Fibroblast of lung (primary cell): ENCODE results near the gene THBS4.

Source experiments
- CTCF ChIP-seq, 2 donors: IDR thresholded peaks in 1 of 2; conservative IDR thresholded peaks in 1 of 2; 1 replicate in 1 of 2; 2 replicates in 1 of 2; pipeline ENCODE4 v1.5.1; 2011 to 2012; ENCODE audit warnings: low read length in 2 of 2, control low read depth in 1 of 2, inconsistent platforms in 1 of 2, low read depth in 1 of 2, mild to moderate bottlenecking in 1 of 2
- EZH2 ChIP-seq: IDR thresholded peaks from 2 replicates; pipeline ENCODE4 v1.5.1; 2012; ENCODE audit warnings: low read length, control low read depth, mild to moderate bottlenecking; ENCODE audit errors: missing control alignments

GRCh38 chr5:80025069-80025468, 10.1 kb upstream of the THBS4 start:
- no peak for TF ChIP-seq CTCF (conservative IDR thresholded peaks at IDR 0.05 in 1 of 2, IDR thresholded peaks at IDR 0.05 in 1 of 2; ENCODE audit: low read depth in 1 of 2, low read length in 2 of 2)
- no peak for TF ChIP-seq EZH2
